D721Med (cell line): ENCODE measurements around the gene CKLF.
"Not testable (repeated sequence)": the region's sequence is repeated elsewhere in the genome, so short reads cannot be mapped to it uniquely, and the experiment has no call there.

Experiments
- DNase-seq: peaks from one replicate; pipeline ENCODE4 v3.0.0; 2011; ENCODE audit warnings: low spot score; ENCODE audit not compliant: insufficient read length
- FAIRE-seq: peaks from 2 replicates; lab custom pipeline; 2011; peaks lifted over from hg19 to GRCh38; lab: Jason Lieb, UNC
- CTCF ChIP-seq: IDR thresholded peaks from 2 replicates; pipeline ENCODE4 v1.5.1; 2012; ENCODE audit warnings: mild to moderate bottlenecking, control low read depth; ENCODE audit not compliant: insufficient read depth; ENCODE audit errors: missing control alignments

The CKLF gene

GRCh38 chr16:66610111-66610820 is 57.9 kb downstream of the CKLF start:
- TF ChIP-seq CTCF = no peak
- FAIRE-seq = no peak
- DNase-seq = no peak

- FAIRE-seq, DNase-seq: not testable (repeated sequence)
Measured at GRCh38 chr16:66611911-66612310, 59.5 kb downstream of the CKLF start.

GRCh38 chr16:66612422-66612821 is 60.0 kb downstream of the CKLF start:
- DNase-seq (no peak), FAIRE-seq (no peak)
- TF ChIP-seq CTCF = no peak

- no peak for FAIRE-seq
- no peak for DNase-seq
- no peak for TF ChIP-seq CTCF
Measured at GRCh38 chr16:66614161-66614802, 61.9 kb downstream of the CKLF start.
